C4-2B (cell line): ENCODE data around the gene MYBPC1.

Source experiments
- H3K27ac ChIP-seq: fragments of 450-650 bp; 2 replicates; pipeline ENCODE4 v1.5.1; 2017
- CTCF ChIP-seq: fragments of 450-650 bp; conservative IDR thresholded peaks from 2 replicates; pipeline ENCODE4 v1.5.1; 2017; ENCODE audit warnings: mild to moderate bottlenecking
- ZFX ChIP-seq: fragments of 450-650 bp; IDR thresholded peaks from 2 replicates; pipeline ENCODE4 v1.6.1; 2017

The MYBPC1 gene

GRCh38 chr12:101696251-101697196 lies 101.8 kb downstream of the MYBPC1 start:
- H3K27ac ChIP-seq, result peak overlapping the region; percentile 100

DNA sequence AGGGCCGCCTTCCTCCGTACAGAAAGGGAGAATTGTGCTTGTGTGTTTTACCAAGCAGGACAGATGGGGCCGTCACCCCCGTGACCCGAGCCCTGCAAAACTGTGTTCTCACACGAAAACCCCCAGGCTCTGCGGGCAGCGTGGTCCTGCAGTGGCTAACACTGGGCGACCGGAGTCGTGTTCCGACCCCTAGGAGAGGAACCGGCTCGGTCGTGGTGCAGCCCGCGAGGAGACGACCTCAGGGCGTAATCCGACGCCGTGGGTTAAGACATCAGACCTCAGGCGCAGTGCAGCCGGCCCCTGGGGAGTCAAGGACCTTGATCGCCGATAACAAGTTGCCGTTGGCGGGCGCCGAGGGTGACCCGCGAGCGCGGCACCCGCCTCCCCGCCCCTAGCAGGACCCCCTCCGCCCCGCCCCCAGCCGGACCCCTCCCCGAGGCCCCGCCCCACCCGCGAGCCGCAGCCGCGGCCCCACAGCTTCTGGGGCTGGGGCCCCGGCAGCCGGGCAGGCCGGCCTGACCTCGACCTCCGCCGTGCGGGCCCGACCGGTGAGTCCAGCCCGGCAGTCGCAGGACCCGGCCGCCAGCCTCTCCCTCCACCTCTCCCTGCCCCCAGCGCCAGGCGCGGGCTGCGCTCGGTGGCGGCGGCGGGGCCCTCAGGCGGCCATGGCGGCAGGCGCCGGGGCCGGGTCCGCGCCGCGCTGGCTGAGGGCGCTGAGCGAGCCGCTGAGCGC lies 102.6 kb downstream of the MYBPC1 start, which contains the start of gene CHPT1:
Gene CHPT1, plus strand, starts transcription at position 444 of the 733 bp plus-strand sequence. Its CDS starts 222 bp downstream, at position 666.
- TF ChIP-seq ZFX, result no peak; the same call in 1 of the 2 replicates
- no peak for TF ChIP-seq CTCF

More at GRCh38 chr12:101696251-101697196, 101.8 kb downstream of the MYBPC1 start:
- TF ChIP-seq ZFX (no peak), CTCF (no peak)

DNA sequence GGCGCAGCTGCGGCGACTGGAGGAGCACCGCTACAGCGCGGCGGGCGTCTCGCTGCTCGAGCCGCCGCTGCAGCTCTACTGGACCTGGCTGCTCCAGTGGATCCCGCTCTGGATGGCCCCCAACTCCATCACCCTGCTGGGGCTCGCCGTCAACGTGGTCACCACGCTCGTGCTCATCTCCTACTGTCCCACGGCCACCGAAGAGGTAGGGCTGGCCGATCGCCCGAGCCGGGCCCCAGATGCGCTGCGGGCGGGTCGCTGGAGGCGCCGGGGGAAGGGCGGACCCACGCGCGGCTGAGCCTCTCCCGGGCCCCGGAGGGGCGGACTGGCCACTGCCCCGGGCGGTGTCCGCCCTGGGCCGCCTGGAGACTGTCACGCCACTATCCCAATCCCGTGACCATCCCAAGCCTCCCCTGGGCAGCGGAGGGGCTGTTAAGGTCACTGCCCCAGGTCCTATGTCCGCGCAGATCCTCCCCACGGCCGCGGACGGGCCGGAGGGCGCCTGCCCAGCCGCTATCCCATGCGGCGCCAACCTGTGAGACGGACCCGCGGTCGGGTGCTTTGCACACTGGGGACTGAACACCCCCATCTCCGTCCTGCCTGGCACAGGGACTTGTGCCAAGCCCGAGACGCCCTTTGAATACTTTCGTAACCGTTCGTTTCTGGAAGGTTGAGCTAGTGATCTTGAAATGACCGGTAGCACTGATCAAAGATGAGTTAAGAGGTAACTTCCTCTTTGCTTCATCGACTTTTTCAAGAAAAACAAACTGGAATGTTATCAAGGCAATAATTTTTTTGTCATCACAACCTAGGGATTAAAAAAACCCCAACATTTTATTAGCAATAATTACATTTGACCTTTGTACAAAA lies 103.4 kb downstream of the MYBPC1 start:
- TF ChIP-seq CTCF (no peak), ZFX (peak; percentile 64)
- H3K27ac ChIP-seq, result peak overlapping the region; percentile 100

More for the DNA sequence above, 102.6 kb downstream of the MYBPC1 start, which contains the start of gene CHPT1:
- H3K27ac ChIP-seq, result peak within 1 kb of the TSS; percentile 100

- TF ChIP-seq CTCF, result peak; percentile 40
- TF ChIP-seq ZFX, result no peak
- H3K27ac ChIP-seq, result peak overlapping the region; percentile 100
Measured at GRCh38 chr12:101698800-101699347, 104.1 kb downstream of the MYBPC1 start.

- no peak for TF ChIP-seq CTCF
- TF ChIP-seq ZFX, result no peak
- H3K27ac ChIP-seq, result no peak overlapping the region
Measured at GRCh38 chr12:101700299-101700820, 105.6 kb downstream of the MYBPC1 start.

- TF ChIP-seq CTCF, result no peak
- no peak for TF ChIP-seq ZFX
- H3K27ac ChIP-seq, result peak overlapping the region; percentile 67
Measured at GRCh38 chr12:101703487-101703886, 108.7 kb downstream of the MYBPC1 start.
